Muscle of back (tissue), 11 donors: Measurements from ENCODE around the gene SRSF11. TPM values are rescaled to one million over a fixed set of nuclear protein-coding genes. Genes with fewer than 3 reads are reported as not detected.

Source experiments
- DNase-seq, 3 donors: peaks; one replicate each; pipeline versions ENCODE4 v3.0.0 to v3.0.0-alpha.2; 2013
- polyA plus RNA-seq, 10 donors: library from polyadenylated mRNA; unstranded; fragments of 120-200 nt; gene quantifications; one replicate each; pipeline ENCODE4 v1.2.1, GENCODE V29; 2013; ENCODE audit not compliant: insufficient read length in 10 of 10

SRSF11 gene
- polyA plus RNA-seq, 10 donors = 138 to 289 (median 174) TPM

GRCh38 chr1:70299472-70299871 is 78.3 kb downstream of the SRSF11 start:
- DNase-seq = no peak

Other genes starting within 250 kb of the SRSF11 start
- gene LRRC40, start 15.8 kb upstream of the SRSF11 start, polyA plus RNA-seq = 10 to 100 TPM; 15.1 to 22.9 (median 19.0) TPM
- 10 to 100 TPM; 15.4 to 22.3 (median 19.0) TPM for gene ANKRD13C, start 133.3 kb downstream of the SRSF11 start, polyA plus RNA-seq
- 1 to 10 TPM; 1.1 to 2.8 (median 2.3) TPM for gene CTH, start 189.9 kb downstream of the SRSF11 start, polyA plus RNA-seq